HG03108 (cell line): Measurements from ENCODE around the gene LRP1.

Experiments
- ATAC-seq: cut with Tn5 transposase; IDR thresholded peaks from one replicate; pipeline ENCODE4 v1.9.1; 2021; ENCODE audit warnings: moderate library complexity; ENCODE audit not compliant: unreplicated experiment

LRP1 gene

DNA sequence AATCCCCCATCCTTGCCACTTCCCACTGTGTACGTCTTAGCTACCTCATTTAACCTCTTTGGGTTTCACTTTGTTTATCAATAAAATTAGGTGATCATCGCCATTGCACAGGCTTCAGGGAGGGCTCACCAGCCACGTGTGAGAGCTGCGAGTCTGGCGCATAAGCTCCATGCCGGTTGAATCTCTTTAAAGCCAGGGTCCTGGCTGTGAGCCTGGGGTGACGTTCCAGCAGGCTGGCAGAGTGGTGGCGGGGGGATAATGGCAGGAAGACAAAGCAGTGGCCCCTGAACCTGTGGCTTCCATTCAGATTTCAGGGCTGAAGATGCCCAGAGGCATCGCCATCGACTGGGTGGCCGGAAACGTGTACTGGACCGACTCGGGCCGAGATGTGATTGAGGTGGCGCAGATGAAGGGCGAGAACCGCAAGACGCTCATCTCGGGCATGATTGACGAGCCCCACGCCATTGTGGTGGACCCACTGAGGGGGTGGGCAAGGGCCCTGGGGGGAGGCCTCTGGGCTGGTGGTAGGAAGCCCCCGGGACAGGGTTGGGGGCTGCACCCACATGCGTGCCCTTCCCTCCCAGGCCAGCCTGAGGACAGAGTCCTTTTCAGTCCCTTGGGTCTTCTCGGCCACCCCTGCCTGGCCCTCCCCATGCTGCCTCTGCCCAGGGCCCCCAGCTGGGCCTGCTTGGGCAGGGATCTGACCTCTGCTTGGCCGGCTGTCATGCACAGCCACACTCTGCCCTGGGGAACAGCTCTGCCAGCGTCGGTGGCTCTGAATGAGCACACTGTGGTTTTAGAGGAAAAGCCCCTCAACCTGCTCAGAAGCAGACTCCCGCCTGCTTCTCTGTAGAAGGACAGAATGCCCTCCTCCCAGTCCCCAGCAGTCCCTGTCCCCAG is 79.7 kb downstream of the LRP1 start:
- no peak for ATAC-seq

DNA sequence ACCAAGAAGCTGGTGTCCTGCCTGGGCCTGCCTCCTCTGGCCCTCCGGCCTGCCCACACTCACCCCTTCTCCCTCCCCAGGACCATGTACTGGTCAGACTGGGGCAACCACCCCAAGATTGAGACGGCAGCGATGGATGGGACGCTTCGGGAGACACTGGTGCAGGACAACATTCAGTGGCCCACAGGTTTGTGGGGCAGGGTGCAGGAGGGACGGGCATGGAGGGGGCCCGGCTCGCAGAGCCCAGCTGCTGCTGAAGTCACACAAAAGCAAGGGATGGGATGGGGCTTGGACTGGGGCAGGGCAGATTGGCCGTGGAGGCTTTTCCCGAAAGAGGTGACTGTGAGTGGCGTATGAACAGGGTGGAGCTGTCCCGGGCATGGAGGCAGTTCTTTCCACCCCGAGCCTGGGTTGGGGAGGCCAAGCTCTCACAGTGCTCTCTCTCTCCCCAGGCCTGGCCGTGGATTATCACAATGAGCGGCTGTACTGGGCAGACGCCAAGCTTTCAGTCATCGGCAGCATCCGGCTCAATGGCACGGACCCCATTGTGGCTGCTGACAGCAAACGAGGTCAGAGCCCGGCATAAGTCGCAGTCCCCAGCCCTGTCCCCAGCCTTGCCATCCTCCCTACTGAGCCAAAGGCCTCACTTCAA is 80.5 kb downstream of the LRP1 start:
- no peak for ATAC-seq

DNA sequence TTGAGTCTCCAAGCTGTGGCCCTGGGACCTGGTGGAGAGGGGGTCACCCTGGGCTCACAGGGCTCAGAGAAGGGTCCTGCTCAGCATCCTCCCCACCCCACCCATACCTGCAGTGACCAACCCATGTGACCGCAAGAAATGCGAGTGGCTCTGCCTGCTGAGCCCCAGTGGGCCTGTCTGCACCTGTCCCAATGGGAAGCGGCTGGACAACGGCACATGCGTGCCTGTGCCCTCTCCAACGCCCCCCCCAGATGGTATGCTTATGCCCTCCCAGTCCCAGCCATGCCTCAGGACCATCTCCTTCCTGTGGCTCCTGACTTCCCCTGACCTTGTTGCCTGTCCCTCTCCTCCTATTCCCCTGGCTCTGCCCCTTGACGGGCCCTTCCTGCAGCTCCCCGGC is 81.6 kb downstream of the LRP1 start:
- ATAC-seq, result no peak

DNA sequence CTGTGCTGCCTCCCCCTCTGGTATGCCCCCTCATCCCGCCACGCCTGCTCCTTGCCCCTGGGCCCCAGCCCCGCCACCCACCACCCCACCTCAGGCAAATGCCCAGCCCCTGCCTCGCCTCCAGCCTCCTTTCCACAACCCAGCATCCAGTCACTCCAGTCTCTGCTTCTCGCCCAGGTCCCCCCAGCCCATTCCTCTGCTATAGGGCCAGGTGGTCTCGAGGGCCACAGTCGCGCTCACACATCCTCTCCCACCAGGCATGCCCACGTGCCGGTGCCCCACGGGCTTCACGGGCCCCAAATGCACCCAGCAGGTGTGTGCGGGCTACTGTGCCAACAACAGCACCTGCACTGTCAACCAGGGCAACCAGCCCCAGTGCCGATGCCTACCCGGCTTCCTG is 82.2 kb downstream of the LRP1 start:
- ATAC-seq, result no peak

DNA sequence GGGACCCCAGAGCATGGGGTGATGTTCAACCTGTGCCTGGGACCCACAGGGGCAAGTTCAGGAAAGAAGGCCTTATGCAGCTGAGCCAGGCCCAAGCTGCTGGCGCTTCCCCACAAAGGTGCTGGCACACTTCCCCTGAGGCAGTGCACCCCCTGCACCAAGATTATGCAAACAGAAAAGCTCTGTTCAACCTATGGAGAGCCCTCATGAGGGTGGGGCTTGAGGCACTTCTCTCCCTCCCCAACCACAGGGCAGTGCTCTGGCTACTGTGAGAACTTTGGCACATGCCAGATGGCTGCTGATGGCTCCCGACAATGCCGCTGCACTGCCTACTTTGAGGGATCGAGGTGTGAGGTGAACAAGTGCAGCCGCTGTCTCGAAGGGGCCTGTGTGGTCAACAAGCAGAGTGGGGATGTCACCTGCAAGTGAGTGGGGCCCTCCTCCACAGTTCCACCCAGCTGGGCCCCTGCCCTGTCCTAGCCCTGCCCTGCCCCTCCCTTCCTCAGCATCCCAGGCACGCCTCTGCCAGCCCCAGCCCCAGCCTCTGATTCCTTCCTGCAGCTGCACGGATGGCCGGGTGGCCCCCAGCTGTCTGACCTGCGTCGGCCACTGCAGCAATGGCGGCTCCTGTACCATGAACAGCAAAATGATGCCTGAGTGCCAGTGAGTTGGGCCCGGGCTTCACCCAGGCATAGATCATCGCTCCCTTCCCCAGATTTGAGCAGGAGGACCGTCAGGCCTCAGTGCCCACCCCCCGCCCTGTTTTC is 82.8 kb downstream of the LRP1 start:
- no peak for ATAC-seq

DNA sequence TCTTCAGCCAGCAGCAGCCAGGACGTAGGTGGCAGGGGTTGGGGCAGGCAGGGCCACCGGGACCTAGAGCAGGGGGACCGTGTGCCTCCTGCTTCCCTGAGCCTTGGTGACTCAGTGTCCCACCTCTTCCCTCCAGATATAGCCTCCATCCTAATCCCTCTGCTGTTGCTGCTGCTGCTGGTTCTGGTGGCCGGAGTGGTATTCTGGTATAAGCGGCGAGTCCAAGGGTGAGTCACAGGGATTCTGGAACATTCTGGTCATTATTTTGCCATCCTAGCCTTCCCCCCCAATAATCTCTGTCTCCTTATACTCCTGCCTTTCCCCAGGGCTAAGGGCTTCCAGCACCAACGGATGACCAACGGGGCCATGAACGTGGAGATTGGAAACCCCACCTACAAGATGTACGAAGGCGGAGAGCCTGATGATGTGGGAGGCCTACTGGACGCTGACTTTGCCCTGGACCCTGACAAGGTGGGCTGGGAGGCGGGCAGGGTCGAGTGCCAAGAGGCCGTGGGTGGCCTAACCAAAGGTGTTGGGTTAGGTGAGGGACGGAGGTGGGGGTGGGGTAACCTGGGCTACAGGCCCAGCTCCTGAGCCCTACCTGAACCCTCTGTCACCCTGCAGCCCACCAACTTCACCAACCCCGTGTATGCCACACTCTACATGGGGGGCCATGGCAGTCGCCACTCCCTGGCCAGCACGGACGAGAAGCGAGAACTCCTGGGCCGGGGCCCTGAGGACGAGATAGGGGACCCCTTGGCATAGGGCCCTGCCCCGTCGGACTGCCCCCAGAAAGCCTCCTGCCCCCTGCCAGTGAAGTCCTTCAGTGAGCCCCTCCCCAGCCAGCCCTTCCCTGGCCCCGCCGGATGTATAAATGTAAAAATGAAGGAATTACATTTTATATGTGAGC is 83.8 kb downstream of the LRP1 start:
- no peak for ATAC-seq

DNA sequence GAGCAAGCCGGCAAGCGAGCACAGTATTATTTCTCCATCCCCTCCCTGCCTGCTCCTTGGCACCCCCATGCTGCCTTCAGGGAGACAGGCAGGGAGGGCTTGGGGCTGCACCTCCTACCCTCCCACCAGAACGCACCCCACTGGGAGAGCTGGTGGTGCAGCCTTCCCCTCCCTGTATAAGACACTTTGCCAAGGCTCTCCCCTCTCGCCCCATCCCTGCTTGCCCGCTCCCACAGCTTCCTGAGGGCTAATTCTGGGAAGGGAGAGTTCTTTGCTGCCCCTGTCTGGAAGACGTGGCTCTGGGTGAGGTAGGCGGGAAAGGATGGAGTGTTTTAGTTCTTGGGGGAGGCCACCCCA is 84.4 kb downstream of the LRP1 start:
- ATAC-seq, result no peak

DNA sequence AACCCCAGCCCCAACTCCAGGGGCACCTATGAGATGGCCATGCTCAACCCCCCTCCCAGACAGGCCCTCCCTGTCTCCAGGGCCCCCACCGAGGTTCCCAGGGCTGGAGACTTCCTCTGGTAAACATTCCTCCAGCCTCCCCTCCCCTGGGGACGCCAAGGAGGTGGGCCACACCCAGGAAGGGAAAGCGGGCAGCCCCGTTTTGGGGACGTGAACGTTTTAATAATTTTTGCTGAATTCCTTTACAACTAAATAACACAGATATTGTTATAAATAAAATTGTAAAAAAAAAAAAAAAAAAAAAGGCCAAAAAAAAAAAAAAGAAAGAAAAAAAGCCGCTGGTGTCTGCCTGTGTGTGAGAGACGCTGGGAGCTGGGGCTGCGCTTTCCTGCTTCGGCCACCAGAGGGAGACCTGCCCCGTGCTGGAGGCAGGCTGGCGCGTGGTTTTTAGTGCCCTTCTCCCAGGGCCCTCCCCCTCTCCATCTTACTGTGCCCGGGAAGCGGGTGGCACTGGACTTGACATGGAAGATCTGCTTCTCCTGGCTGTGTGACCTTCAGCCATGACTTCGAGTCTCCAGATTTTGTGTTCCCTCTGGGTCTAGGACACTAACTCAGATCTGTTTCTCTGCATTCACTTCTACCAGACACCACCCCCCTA is 84.9 kb downstream of the LRP1 start:
- ATAC-seq, result peak; percentile 34

DNA sequence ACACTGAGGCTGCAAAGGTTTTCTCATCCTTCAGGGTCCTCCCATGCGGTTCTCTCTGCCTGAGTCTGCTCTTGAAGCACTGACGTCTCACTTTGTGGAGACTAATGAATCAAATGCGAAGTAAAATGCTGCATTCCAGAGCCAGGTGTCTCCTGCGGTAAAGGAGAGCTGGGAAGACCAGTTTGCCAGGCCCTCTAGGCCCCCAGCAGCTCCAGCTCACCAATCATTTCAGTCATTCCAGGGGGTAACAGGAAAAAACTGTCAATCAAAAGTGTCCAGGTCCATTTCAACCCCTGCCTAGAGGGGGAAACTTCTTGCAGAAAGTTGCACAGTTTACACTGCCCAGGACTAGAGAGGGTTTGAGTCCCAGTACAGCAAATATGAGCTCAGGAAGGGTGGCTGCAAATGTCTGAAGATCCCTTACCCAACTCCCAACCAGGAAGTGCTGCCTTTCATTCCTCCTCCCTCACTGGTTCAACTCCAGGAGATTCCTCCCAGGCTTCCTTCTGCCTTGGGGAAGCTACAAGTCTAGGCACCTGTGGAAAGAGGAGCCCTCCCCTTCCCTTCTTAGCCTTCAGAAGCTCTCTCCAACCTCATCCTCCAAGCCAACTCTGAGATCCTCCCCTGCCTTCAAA is 85.6 kb downstream of the LRP1 start:
- ATAC-seq, result no peak

DNA sequence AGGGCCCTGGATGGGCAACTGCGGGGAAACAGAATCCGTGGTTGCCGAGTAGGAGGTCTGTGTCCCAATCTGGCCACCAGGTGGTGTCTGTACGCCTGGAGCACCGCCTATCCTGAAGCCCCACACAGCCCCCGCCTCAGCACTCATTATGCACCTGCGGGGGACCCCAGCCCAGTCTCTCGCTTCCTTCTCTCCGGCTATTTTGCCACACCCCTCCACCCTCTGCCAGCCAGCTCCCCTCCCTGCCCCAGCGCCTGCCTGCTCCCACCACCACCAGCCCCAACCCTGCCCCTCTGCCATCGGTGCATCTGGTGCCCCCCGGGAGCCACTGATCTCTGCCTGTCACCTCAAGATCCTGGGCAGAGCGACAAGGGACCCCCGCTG is 86.1 kb downstream of the LRP1 start:
- ATAC-seq, result no peak

DNA sequence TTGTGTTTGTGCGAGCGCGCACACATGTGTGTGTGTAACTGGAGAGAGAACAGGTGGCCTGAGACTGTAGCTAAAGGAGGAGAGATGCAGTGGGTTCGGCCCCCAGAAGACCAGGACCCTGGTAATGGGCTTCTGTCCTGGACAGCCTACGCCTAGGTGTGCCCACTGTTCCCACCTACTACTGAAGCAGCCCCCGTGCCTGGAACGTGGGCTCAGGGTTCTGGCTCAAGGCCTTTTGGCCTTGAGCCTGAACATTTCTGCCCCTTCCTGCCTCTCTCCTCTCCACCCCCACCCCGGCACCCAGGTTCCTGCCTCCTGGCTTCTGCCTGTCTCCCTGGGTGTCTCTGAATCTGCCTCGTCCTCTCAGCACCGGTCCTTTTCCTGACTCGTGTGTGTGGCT is 86.8 kb downstream of the LRP1 start:
- ATAC-seq, result no peak

DNA sequence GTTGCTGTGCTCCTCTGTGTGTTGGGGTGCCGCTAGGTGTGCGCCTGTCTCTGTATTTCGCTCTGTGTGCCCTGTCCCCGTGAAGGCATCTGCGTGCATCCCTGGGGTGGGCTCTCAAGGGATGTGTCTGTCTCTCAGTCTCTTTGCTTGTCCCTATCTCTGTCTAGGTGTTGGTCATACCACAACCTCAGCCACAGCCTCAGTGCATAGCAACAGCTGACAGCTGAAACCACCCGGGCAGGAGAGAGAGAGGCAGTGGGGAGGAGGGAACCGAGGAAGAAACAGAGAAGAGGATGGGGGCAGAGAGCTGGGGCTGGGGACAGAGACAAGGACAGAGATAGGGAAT is 87.4 kb downstream of the LRP1 start:
- ATAC-seq, result peak; percentile 30

DNA sequence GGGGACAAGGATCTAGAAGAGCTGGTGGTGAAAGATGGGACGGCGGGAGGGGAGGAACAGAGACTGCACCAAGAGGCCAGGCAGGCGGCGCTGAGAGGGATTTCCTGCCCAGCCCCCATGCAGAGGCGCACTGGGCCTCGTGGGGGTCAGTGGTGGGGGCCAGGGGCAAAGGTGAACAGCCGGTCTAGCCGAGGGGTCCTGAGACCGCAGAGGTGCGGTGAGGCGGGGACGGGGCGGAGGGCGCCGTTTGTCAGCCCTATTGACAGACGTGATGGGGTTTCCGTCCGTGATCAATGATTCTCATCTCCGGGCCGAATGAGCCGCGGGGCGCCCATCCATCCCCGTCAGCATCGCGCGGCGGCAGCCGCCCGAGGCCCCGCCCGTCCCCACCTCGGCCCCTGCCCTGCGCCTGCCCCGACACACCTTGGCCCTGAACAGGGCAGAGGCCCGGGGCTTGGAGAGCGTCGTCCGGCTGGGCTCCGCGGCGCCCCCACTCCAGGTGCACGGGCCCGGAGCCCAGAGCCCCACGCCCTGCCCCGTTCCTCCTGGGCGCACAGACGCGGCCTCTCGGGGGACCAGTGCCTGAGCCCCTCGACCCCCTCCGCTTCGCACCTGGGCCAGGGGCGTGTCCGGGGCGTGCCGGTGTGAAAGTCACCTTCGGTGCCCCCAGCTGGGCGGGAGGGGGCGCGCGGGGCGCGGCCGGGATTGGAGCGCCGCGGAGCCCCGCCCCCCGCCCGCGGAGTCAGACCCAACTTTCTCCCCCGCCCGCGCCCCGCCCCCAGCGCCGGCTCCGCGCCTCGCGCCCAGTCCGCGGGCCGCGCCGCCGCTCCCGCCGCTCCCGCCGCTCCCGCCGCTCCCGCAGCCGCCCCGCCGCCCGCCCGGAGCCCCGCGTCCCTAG is 88.0 kb downstream of the LRP1 start, which contains the start of gene NXPH4:
TSS of gene NXPH4 (plus strand) at position 781 of the 898 bp plus-strand sequence. CDS start 176 bp downstream, outside the sequence.
- ATAC-seq, result no peak

DNA sequence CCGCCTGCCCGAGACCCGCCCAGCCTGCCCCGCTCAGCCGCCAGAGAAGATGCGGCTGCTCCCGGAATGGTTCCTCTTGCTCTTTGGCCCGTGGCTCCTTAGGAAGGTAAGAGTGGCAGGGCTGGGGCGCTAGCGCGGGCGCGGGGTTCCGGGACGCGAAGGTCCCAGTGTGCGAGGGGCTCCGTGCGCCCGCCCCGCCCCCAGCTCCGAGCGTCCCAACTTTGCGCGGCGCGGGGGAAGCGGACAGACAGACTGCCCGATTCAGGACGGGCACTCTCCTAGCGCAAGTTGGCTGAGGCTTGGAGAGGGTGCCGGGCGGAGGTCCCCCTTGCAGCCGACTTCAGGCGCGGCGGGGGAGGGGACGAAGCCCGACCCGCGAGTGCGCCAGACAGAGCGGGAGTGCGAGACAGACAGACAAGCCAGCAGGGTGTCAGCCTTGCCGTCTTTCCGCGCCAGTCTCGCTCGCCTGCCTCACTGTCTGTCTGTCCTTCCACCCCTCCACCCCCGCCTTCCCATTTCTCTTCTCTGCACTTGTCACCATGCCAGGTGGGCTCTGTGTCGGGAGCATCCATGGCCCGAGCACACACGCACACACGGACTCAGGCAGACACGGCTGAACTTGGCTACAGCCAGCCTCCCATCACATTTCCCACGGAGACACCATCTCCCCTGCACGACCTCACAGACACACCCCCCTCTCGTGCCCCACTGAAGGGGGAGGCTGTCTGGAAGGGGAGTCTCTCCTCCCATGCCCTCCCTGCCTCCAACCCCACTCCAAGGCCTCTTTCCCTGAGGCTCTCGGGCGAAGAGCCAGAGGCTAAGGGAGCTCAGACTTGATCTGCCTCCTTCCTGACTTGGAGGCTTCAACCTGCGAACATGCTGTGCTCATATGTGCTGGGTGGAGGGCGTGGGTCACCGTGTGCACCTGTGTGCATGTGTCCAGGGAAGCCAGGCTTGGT is 88.9 kb downstream of the LRP1 start:
- ATAC-seq, result no peak

DNA sequence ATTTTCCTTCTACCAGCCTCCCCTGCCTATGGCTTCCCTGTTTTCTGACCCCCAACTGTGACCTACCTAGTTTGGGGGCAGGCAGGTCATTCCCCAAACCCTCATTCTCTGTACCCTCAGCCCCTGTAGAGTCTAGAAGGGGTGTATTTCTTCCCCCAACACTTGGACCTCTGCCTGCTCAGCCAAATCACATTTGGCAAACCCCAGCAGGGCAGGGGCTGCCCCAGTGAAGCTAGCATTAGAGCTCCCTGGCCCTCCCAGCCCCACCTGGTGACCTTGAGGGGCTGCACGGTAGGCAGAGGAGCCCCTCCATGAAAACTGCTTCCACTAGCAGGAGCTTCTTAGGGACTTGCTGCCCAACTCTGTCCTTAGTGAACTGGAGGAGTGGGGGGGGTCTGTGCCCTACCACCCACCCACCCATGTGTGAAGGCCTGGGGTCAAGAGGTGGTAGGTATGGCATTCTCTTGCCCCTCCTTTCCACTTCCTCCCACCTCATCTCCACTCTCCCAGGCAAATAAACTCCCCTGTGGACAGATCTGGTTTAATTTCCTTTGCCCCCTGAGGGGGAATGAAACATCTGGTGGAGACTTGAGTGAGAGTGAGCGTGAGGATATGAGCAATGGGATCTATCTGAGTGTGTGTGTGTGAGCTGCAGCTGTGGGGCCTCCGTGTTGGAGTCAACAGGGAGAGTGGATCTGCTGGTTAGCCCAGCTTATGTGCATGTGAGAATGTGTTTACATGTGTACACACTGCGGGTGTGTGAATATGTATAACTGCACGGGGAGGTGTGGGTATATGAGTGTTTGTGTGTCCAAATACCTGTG is 90.0 kb downstream of the LRP1 start:
- no peak for ATAC-seq

DNA sequence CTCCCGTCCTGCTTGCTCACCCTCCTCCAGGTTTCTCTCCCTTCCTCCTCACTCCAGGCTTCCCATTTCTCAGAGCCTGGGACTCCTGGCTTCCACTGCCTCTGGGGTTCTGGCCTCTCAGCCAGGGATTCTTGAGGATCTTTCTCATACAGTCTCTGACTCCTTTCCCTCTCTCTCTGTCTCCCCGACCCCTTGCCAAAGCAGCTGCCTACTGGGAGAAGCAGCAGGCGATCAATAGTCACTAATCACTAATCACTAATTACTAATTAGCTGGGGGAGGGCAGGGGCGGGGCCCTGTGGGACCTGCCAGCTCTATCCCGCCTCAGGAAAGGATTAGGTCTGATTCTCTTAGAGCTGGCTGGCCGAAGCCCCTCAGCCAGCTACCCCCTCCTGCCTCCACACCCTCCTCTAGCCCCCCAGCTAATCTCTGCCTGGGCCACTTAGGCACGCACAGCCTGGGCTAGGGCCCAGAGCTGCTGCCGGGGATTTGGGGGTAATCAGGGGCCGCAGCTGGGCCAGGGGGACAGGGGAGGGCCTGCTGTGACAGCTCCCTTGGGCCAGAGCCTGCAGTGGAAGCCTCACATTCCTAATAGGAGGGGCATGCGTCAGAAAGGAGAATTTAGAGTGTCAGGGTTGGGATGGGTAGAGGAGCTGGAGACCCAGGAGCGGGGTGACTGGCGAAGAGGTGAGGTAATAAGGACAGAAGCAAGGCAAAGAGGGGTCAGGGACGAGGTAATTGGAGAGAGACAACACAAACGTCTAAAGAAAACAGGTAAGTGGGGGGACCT is 91.1 kb downstream of the LRP1 start:
- ATAC-seq, result no peak
